H7 (cell line): Measurements from ENCODE around the gene RNU4-1. TPM values are rescaled to one million over a fixed set of nuclear protein-coding genes. Genes with fewer than 3 reads are reported as not detected.

Experiments
- DNase-seq: peaks from one replicate; pipeline ENCODE4 v3.0.0; 2012
- H3K27me3 ChIP-seq: 2 replicates; pipeline ENCODE4 v1.6.0; 2011; ENCODE audit warnings: mild to moderate bottlenecking, low read length; ENCODE audit not compliant: control insufficient read depth, insufficient read depth
- H3K36me3 ChIP-seq: replicated peaks from 2 replicates; pipeline ENCODE4 v1.5.1; 2011; ENCODE audit warnings: low read length; ENCODE audit not compliant: control insufficient read depth, insufficient read depth
- H3K4me3 ChIP-seq: 2 replicates; pipeline ENCODE4 v1.5.1; 2011; ENCODE audit warnings: low read depth, mild to moderate bottlenecking, control low read depth, low read length, moderate library complexity; ENCODE audit not compliant: insufficient read depth
- total RNA-seq: library from RNA; depleted of rRNA; stranded (reverse); fragments of >200 nt; shearing (Covaris generic); gene quantifications from 2 replicates; pipeline ENCODE4 v1.2.3, GENCODE V29; 2014

Gene RNU4-1
- total RNA-seq, 1 experiment from 2014 or later, result under 0.01 TPM

- no peaks in the 10 kb centered on the region for H3K27me3 ChIP-seq
- H3K4me3 ChIP-seq, result no peak overlapping the region
- no peak for DNase-seq
- H3K36me3 ChIP-seq, result no peaks in the 10 kb centered on the region
Measured at GRCh38 chr12:120276734-120277133, 16.3 kb downstream of the RNU4-1 start.

GRCh38 chr12:120267736-120268135, 25.3 kb downstream of the RNU4-1 start:
- 0 out of 2 replicates have a peak, but pooled peaks cover 2% of the 10 kb centered on the region for H3K36me3 ChIP-seq
- H3K27me3 ChIP-seq, result no peaks in the 10 kb centered on the region
- DNase-seq, result no peak
- no peak overlapping the region for H3K4me3 ChIP-seq

GRCh38 chr12:120266180-120266870, 26.7 kb downstream of the RNU4-1 start:
- Histone ChIP-seq H3K4me3 (no peak overlapping the region), H3K27me3 (no peaks in the 10 kb centered on the region), H3K36me3 (0 out of 2 replicates have a peak, but pooled peaks cover 3% of the 10 kb centered on the region)
- no peak for DNase-seq

GRCh38 chr12:120265473-120266179, 27.4 kb downstream of the RNU4-1 start, which contains the start of gene PXN:
Gene PXN, minus strand, starts transcription at chr12:120265730. Its CDS starts 101 bp downstream, at chr12:120265629.
- H3K27me3 ChIP-seq, result no peaks in the 10 kb centered on the region
- peak; percentile 99 for DNase-seq
- 0 out of 2 replicates have a peak, but pooled peaks cover 3% of the 10 kb centered on the region for H3K36me3 ChIP-seq
- peak within 1 kb of the TSS; percentile 95 for H3K4me3 ChIP-seq

- Histone ChIP-seq H3K36me3 (0 out of 2 replicates have a peak, but pooled peaks cover 3% of the 10 kb centered on the region), H3K4me3 (peak overlapping the region; percentile 95), H3K27me3 (no peaks in the 10 kb centered on the region)
- DNase-seq, result no peak
Measured at GRCh38 chr12:120264904-120265472, 28.0 kb downstream of the RNU4-1 start.

GRCh38 chr12:120264086-120264903, 28.7 kb downstream of the RNU4-1 start:
- DNase-seq, result no peak
- 0 out of 2 replicates have a peak, but pooled peaks cover 3% of the 10 kb centered on the region for H3K36me3 ChIP-seq
- peak overlapping the region; percentile 95 for H3K4me3 ChIP-seq
- no peaks in the 10 kb centered on the region for H3K27me3 ChIP-seq

- Histone ChIP-seq H3K36me3 (0 out of 2 replicates have a peak, but pooled peaks cover 3% of the 10 kb centered on the region), H3K4me3 (no peak overlapping the region), H3K27me3 (no peaks in the 10 kb centered on the region)
- DNase-seq, result no peak
Measured at GRCh38 chr12:120263748-120264085, 29.3 kb downstream of the RNU4-1 start.

- H3K27me3 ChIP-seq, result no peaks in the 10 kb centered on the region
- 0 out of 2 replicates have a peak, but pooled peaks cover 3% of the 10 kb centered on the region for H3K36me3 ChIP-seq
- H3K4me3 ChIP-seq, result no peak overlapping the region
- no peak for DNase-seq
Measured at GRCh38 chr12:120262852-120263747, 29.9 kb downstream of the RNU4-1 start.

- Histone ChIP-seq H3K27me3 (no peaks in the 10 kb centered on the region), H3K36me3 (0 out of 2 replicates have a peak, but pooled peaks cover 3% of the 10 kb centered on the region), H3K4me3 (no peak overlapping the region)
- DNase-seq, result no peak
Measured at GRCh38 chr12:120261951-120262851, 30.8 kb downstream of the RNU4-1 start.

GRCh38 chr12:120260607-120261006, 32.4 kb downstream of the RNU4-1 start:
- Histone ChIP-seq H3K27me3 (no peaks in the 10 kb centered on the region), H3K36me3 (0 out of 2 replicates have a peak, but pooled peaks cover 3% of the 10 kb centered on the region), H3K4me3 (no peak overlapping the region)
- DNase-seq, result no peak

- Histone ChIP-seq H3K27me3 (no peaks in the 10 kb centered on the region), H3K36me3 (0 out of 2 replicates have a peak, but pooled peaks cover 3% of the 10 kb centered on the region), H3K4me3 (no peak overlapping the region)
- no peak for DNase-seq
Measured at GRCh38 chr12:120259418-120260202, 33.4 kb downstream of the RNU4-1 start.

GRCh38 chr12:120258323-120258896, 34.6 kb downstream of the RNU4-1 start:
- no peak for DNase-seq

More at GRCh38 chr12:120258323-120258896, 34.6 kb downstream of the RNU4-1 start:
- Histone ChIP-seq H3K36me3 (0 out of 2 replicates have a peak, but pooled peaks cover 3% of the 10 kb centered on the region), H3K4me3 (no peak overlapping the region), H3K27me3 (no peaks in the 10 kb centered on the region)
